Stimulated activated CD4-positive, alpha-beta T cell treated with anti-CD3 and anti-CD28 coated beads, Interleukin-15, amount 100 ng/mL, for 24 hours (primary cell): ENCODE data around the gene SYNE3.

ENCODE experiments used
- DNase-seq: peaks from one replicate; pipeline ENCODE4 v3.0.0-alpha.2; 2020

The SYNE3 gene

DNA sequence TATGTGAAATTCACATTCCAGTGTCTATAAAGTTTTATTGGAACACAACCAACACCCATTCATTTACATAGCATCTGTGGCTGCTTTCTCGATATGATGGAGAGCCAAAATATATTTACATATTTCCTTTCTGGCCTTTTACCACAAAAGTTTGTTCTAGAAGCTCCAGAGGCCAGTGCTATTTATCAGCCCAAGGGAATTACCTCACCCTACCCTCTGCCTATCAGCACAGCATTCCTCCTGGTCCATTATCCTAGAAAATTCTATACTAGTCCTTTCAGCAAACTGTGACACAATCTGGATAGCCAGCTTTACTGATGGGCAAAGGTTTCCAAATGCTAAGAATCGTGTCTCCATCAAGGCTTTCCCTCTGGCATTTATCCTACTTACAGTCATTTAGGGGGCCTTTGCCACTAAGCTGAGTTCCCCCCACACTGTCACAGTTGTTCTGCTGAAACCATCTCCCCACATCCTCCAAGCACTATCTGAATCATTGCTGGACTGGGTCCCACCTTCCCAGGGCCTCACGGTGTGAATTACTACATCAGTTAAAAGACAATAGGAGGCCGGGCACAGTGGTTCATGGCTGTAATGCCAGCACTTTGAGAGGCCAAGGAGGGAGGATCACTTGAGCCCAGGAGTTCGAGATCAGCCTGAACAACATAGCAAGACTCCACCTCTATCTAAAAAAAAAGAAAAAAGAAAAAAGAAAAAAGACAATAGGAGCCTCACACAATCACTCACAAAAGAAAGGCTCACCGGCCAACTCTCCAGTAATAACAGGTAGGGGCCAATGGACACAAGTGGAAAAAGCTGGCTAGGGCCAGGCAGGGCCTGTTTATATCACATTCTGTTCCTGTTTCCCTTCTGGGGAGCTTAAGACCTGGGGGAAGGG lies 12.1 kb downstream of the SYNE3 start:
- DNase-seq = peak; percentile 40

- DNase-seq = no peak
These were observed 12.9 kb downstream of the SYNE3 start for GRCh38 chr14:95503365-95504134.

DNA sequence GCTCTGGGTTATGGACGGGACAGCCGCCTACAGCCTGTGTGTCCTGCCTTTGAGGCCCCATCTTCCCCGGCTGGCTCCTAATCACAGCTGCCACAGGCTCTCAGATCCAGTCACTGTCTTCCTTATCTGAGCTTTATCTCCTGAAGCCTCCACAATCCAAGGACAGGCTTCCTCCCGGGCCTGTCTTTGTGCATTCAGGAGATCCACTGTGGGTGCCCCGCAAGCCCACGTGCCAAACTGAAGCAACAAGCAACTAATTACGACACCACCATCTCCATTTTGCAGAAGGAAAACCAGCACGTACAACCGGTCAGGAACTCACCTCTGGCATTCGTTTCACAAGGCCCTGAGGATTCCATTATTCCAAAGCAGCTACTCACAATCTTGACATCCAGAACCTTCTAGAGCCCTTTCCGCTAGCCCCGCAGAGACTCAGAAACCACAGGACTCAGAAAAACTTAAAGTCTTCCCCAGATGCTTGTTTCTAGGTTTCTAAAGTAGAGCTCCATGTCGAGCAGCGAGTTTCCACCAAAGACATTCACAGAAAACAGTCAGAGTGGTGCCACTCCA lies 14.0 kb downstream of the SYNE3 start:
- DNase-seq = no peak

GRCh38 chr14:95500772-95501401 lies 15.6 kb downstream of the SYNE3 start:
- no peak for DNase-seq

DNA sequence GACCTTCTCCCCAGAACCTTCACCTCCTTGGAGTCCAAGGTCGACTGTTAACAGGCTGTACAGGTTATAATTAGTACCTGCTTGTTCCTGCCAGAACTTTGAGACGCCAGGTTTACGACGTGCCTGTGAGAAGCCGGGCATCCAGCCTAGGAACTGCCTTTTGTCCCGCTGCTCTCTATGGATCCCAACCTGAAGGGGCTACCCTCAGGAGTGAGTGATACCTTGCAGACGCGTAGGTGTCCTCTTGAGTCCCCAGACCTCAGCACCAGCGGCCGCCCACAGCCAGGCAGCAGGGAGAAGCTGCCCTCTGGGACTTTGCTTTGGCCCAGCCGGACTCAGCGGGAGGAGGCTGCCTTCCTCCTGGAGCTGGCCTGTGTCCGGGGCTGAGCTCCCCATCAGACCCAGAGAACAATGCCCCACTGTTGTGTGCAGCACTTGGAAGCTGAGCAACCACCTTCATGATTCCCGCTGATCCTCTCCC lies 16.2 kb downstream of the SYNE3 start:
- DNase-seq = no peak

GRCh38 chr14:95499354-95499750 lies 17.1 kb downstream of the SYNE3 start:
- DNase-seq = no peak

GRCh38 chr14:95498622-95499353 lies 17.7 kb downstream of the SYNE3 start:
- DNase-seq = no peak

DNA sequence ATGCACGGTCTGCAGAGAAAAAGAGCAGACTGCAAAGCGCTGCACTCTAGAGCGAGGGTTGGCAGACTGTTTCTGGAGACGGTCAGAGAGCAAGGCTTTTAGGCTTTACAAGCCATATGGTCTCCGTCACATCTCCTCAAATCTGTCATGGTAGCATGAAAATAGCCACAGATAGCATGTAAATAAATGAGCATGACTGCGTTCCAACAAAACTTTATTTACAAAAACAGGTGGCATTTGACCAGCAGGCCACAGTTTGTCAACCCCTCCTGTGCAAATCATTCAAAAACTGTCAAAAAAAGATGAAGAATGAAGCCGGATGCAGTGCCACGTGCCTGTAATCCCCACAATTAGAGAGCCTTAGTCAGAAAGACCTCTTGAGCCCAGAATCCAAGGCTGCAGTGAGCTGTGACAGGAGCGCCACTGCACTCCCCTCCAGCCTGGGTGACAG lies 18.9 kb downstream of the SYNE3 start:
- no peak for DNase-seq

- DNase-seq = no peak
These were observed 19.7 kb downstream of the SYNE3 start for GRCh38 chr14:95496690-95497259.

- DNase-seq = no peak
These were observed 20.3 kb downstream of the SYNE3 start for GRCh38 chr14:95496111-95496681.

- peak; percentile 38 for DNase-seq
These were observed 20.9 kb downstream of the SYNE3 start for GRCh38 chr14:95495538-95496025.

GRCh38 chr14:95495076-95495475 lies 21.4 kb downstream of the SYNE3 start:
- DNase-seq = no peak

DNA sequence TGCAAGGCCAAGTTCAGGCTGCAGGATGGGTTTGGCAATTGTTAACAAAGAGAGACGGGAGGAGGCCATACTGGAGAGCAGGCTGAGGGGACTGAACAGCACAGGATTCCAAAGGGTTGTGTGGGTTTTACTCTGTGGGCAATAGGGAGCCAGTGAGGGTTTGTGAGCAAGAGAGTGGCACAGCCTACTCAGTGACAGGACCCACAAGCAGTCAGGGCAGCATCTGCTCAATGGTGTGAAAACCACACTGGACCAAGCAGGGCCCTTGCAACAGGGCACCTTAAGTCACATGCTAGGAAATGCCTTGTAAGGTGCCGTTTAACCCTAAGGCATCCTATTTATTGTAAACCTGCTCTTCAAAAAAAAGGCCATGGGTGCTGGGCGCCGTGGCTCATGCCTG lies 22.0 kb downstream of the SYNE3 start:
- DNase-seq = no peak

- no peak for DNase-seq
These were observed 22.5 kb downstream of the SYNE3 start for GRCh38 chr14:95493976-95494375.

DNA sequence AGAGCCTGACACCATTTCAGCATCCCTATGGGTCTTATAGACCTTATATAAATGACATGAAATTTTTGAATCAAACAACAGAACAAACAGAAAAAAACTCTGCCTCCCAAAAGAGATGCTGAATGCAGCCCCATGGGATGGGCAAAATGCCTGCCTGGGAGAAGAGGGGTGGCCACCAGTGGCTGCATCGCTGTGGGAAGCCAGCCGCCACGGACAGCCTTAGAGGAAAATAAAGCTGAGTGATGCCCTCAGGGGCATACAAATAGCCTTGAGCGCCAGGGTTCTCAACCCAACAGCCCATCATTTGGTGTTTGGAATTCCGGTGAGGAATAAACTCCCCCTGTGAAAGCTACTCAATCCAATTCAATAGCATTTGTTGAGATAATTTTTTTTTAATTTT lies 22.9 kb downstream of the SYNE3 start:
- DNase-seq = no peak

GRCh38 chr14:95491936-95492608 lies 24.4 kb downstream of the SYNE3 start:
- DNase-seq = no peak

DNA sequence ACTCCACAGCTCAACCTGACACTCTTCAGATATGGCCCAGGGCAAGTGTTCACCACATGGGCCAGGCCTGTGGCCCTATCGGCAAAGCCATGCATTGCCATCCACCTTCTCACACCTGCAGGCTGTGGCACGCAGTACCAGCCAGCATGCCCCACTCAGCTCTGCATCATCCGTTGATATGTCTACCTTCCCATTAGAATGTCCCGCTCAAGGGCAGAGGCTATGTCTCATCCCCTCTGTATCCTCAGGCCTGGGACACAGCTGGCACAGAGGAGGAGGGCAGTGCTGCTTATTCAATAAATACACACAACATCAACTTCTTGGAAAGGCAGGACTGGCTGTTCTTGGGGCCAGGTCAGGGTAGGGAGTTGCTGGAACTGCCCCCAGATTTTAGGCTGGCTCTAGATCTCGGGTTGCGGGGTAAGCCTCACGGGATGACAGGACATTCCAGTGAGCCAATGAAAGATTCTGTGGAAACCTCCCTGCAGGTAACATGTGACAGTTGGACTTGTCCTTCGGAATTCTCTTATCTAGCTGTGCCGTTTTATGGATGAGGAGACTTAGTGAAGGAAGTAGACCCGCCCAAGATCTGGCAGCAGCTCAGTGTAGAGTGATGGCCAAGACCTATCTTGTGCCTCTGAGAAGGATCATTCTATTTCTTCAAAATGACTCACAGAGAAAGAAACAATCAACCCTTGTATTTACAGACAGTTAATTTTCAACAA lies 25.6 kb downstream of the SYNE3 start:
- no peak for DNase-seq

DNA sequence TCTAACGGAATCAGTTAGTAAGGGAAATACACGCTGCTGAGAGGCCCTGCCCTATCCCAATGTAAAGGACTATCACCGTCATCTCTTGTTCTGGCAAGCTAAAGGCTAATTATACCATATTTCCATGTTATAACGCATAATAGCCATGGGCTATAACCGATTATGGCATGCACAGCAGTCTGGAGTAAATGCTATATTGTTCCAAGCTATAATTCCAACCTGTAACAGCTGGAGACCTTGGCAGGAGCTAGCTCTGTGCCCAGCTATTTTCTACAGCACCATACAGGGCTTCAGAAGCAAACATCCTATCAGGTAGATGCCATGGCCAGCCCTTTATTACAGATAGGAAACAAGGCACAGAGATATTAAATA lies 26.3 kb downstream of the SYNE3 start:
- no peak for DNase-seq

- no peak for DNase-seq
These were observed 27.0 kb downstream of the SYNE3 start for GRCh38 chr14:95489214-95490137.
